HFF-Myc (cell line): ENCODE measurements around the gene TM6SF1.
A peak's percentile ranks its signal among the peaks of the same experiment; 100 is the strongest.

ENCODE experiments used
- DNase-seq: peaks from one replicate; pipeline ENCODE4 v3.0.0-alpha.2; 2011; ENCODE audit warnings: low read depth; ENCODE audit errors: extremely low read depth
- H3K4me3 ChIP-seq: replicated peaks from 2 replicates; pipeline ENCODE4 v1.5.1; 2011; ENCODE audit warnings: low read depth, mild to moderate bottlenecking, control low read depth, low read length
- CTCF ChIP-seq: IDR thresholded peaks from 2 replicates; pipeline ENCODE4 v1.5.1; 2012; ENCODE audit warnings: mild to moderate bottlenecking, low read depth, low read length, control low read depth; ENCODE audit errors: missing control alignments

The TM6SF1 gene

GRCh38 chr15:83109532-83109931, 2.1 kb downstream of the TM6SF1 start:
- H3K4me3 ChIP-seq: no peak overlapping the region
- no peak for TF ChIP-seq CTCF
- DNase-seq: no peak

GRCh38 chr15:83110381-83110780, 2.9 kb downstream of the TM6SF1 start:
- DNase-seq: no peak
- H3K4me3 ChIP-seq: no peak overlapping the region
- no peak for TF ChIP-seq CTCF

- no peak overlapping the region for H3K4me3 ChIP-seq
- no peak for DNase-seq
- no peak for TF ChIP-seq CTCF
These were observed 3.7 kb downstream of the TM6SF1 start for GRCh38 chr15:83111149-83111548.

- peak; percentile 5 for TF ChIP-seq CTCF
- H3K4me3 ChIP-seq: no peak overlapping the region
- peak; percentile 49 for DNase-seq
These were observed 4.9 kb downstream of the TM6SF1 start for GRCh38 chr15:83112233-83112955.

GRCh38 chr15:83112956-83113299, 5.5 kb downstream of the TM6SF1 start:
- DNase-seq: no peak
- H3K4me3 ChIP-seq: no peak overlapping the region
- TF ChIP-seq CTCF: no peak

GRCh38 chr15:83113881-83114674, 6.6 kb downstream of the TM6SF1 start:
- TF ChIP-seq CTCF: no peak
- no peak overlapping the region for H3K4me3 ChIP-seq
- no peak for DNase-seq
